Measurements from ENCODE around the gene KRT6B.

DNA sequence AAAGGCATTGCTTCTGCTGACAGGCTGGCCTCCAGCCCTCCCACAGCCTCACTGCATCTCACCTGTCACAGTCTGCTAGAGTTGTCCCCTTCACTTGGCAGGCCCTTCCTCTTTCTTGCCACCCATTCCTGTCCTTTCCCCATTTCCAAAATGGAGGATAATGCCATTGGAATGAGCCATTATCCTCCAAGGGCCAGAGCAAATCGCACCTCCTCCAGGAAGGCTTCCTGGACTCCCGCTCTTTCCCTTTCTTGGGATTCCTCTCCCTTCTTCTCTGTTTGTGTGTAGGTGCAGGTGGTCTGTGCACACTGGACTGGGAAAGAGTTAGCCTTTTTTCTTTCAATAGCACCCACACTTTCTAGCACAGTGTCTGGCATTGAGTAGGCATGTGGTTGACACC lies 49.6 kb downstream of the KRT6B start:
- TF ChIP-seq, protein P1, sequence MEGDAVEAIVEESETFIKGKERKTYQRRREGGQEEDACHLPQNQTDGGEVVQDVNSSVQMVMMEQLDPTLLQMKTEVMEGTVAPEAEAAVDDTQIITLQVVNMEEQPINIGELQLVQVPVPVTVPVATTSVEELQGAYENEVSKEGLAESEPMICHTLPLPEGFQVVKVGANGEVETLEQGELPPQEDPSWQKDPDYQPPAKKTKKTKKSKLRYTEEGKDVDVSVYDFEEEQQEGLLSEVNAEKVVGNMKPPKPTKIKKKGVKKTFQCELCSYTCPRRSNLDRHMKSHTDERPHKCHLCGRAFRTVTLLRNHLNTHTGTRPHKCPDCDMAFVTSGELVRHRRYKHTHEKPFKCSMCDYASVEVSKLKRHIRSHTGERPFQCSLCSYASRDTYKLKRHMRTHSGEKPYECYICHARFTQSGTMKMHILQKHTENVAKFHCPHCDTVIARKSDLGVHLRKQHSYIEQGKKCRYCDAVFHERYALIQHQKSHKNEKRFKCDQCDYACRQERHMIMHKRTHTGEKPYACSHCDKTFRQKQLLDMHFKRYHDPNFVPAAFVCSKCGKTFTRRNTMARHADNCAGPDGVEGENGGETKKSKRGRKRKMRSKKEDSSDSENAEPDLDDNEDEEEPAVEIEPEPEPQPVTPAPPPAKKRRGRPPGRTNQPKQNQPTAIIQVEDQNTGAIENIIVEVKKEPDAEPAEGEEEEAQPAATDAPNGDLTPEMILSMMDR (IDR thresholded peaks at IDR 0.05; ENCODE audit: control extremely low read depth in 1 of 3, insufficient read depth in 1 of 3, low read depth in 1 of 3, low read length in 3 of 3), result no peak
- no peak for TF ChIP-seq CHD1 (IDR thresholded peaks at IDR 0.05; ENCODE audit: low read depth, low read length)
- TF ChIP-seq RBBP5 (IDR thresholded peaks at IDR 0.05; ENCODE audit: borderline replicate concordance, low read depth, low read length), result no peak
- no peak for TF ChIP-seq EP300 (IDR thresholded peaks at IDR 0.05; ENCODE audit: borderline replicate concordance in 1 of 2, low read depth in 2 of 2, low read length in 2 of 2)
- no peak for TF ChIP-seq CREB1 (IDR thresholded peaks at IDR 0.05)
- no peak for TF ChIP-seq SP1 (IDR thresholded peaks at IDR 0.05; ENCODE audit: low read depth, low read length)
- no peak for TF ChIP-seq TEAD4 (IDR thresholded peaks at IDR 0.05; ENCODE audit: low read depth, low read length)
- TF ChIP-seq, protein P2, sequence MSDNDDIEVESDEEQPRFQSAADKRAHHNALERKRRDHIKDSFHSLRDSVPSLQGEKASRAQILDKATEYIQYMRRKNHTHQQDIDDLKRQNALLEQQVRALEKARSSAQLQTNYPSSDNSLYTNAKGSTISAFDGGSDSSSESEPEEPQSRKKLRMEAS (IDR thresholded peaks at IDR 0.05), result no peak
- TF ChIP-seq ASH2L (IDR thresholded peaks at IDR 0.05; ENCODE audit: low read length), result no peak
- no peak for TF ChIP-seq POLR2A (IDR thresholded peaks at IDR 0.05; ENCODE audit: control extremely low read depth in 1 of 2, low read depth in 2 of 2, low read length in 2 of 2)
- no peak for TF ChIP-seq CBX5 (IDR thresholded peaks at IDR 0.05; ENCODE audit: low read depth, low read length)
- TF ChIP-seq RAD21 (IDR thresholded peaks at IDR 0.05 in 1 of 2, conservative IDR thresholded peaks at IDR 0.05 in 1 of 2; ENCODE audit: low read depth in 2 of 2, low read length in 2 of 2), result no peak
- TF ChIP-seq, protein P3, sequence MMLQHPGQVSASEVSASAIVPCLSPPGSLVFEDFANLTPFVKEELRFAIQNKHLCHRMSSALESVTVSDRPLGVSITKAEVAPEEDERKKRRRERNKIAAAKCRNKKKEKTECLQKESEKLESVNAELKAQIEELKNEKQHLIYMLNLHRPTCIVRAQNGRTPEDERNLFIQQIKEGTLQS (IDR thresholded peaks at IDR 0.05; ENCODE audit: insufficient read depth, low read depth, low read length), result no peak
- no peak for TF ChIP-seq ZNF274 (IDR thresholded peaks at IDR 0.05; ENCODE audit: borderline replicate concordance, extremely low read depth, low read length)
